Neuronal stem cell (in vitro differentiated cells): ENCODE data around the gene DPEP3.

Experiments used
- DNase-seq: peaks from one replicate; pipeline ENCODE4 v3.0.0-alpha.2; 2013; ENCODE audit warnings: low spot score
- H2AFZ ChIP-seq: one replicate; pipeline ENCODE4 v1.6.1; 2013; ENCODE audit warnings: mild to moderate bottlenecking, low read length, inconsistent platforms
- H2AK5ac ChIP-seq: 2 replicates; pipeline ENCODE4 v1.6.1; 2013; ENCODE audit warnings: low read depth, mild to moderate bottlenecking, inconsistent platforms, low read length, moderate library complexity, mixed read lengths
- H2BK120ac ChIP-seq: 2 replicates; pipeline ENCODE4 v1.6.1; 2013; ENCODE audit warnings: low read depth, mild to moderate bottlenecking, inconsistent platforms, low read length, moderate library complexity, mixed read lengths
- H2BK12ac ChIP-seq: one replicate; pipeline ENCODE4 v1.6.1; 2013; ENCODE audit warnings: low read length, inconsistent platforms
- H2BK15ac ChIP-seq: 2 replicates; pipeline ENCODE4 v1.6.1; 2013; ENCODE audit warnings: mild to moderate bottlenecking, low read length, inconsistent platforms, mixed read lengths
- H2BK5ac ChIP-seq: one replicate; pipeline ENCODE4 v1.6.1; 2013; ENCODE audit warnings: inconsistent platforms, mild to moderate bottlenecking, low read length, moderate library complexity
- H3K14ac ChIP-seq: one replicate; pipeline ENCODE4 v1.6.1; 2013; ENCODE audit warnings: low read length, inconsistent platforms
- H3K18ac ChIP-seq: 2 replicates; pipeline ENCODE4 v1.6.1; 2013; ENCODE audit warnings: low read length, inconsistent platforms
- H3K23ac ChIP-seq: 2 replicates; pipeline ENCODE4 v1.6.1; 2013; ENCODE audit warnings: low read depth, mild to moderate bottlenecking, mixed read lengths, low read length, inconsistent platforms; ENCODE audit not compliant: poor library complexity
- H3K27ac ChIP-seq: replicated peaks from 3 replicates; pipeline ENCODE4 v1.5.1; 2013; ENCODE audit warnings: low read length, inconsistent platforms
- H3K27me3 ChIP-seq, 3 experiments: 2 replicates each; pipeline ENCODE4 v1.6.1; 2013; ENCODE audit warnings: low read length in 3 of 3, mild to moderate bottlenecking in 2 of 3, inconsistent platforms in 1 of 3, low read depth in 1 of 3, mixed read lengths in 1 of 3, moderate library complexity in 1 of 3; ENCODE audit not compliant: control insufficient read depth in 3 of 3, insufficient read depth in 3 of 3
- H3K36me3 ChIP-seq, 2 donors: replicated peaks in 1 of 2; 2 replicates each; pipeline ENCODE4 v1.6.1; 2013; ENCODE audit warnings: low read length in 2 of 2; ENCODE audit not compliant: control insufficient read depth in 2 of 2, insufficient read depth in 2 of 2
- H3K4ac ChIP-seq: 2 replicates; pipeline ENCODE4 v1.6.1; 2013; ENCODE audit warnings: inconsistent platforms, mild to moderate bottlenecking, low read length, moderate library complexity
- H3K4me1 ChIP-seq, 2 donors: 1 replicate in 1 of 2; 2 replicates in 1 of 2; pipeline ENCODE4 v1.6.1; 2013; ENCODE audit warnings: low read length in 2 of 2, low read depth in 1 of 2; ENCODE audit not compliant: control insufficient read depth in 2 of 2, insufficient read depth in 1 of 2
- H3K4me2 ChIP-seq: one replicate; pipeline ENCODE4 v1.6.1; 2013; ENCODE audit warnings: mild to moderate bottlenecking, low read length, inconsistent platforms; ENCODE audit not compliant: insufficient read depth, poor library complexity, severe bottlenecking
- H3K4me3 ChIP-seq, 2 donors: 2 replicates each; pipeline ENCODE4 v1.5.1; 2013; ENCODE audit warnings: low read length in 2 of 2, mild to moderate bottlenecking in 2 of 2, inconsistent platforms in 1 of 2, moderate library complexity in 1 of 2
- H3K79me1 ChIP-seq: one replicate; pipeline ENCODE4 v1.6.1; 2013; ENCODE audit warnings: low read depth, mild to moderate bottlenecking, inconsistent platforms, low read length, moderate library complexity
- H3K9ac ChIP-seq: one replicate; pipeline ENCODE4 v1.6.1; 2013; ENCODE audit warnings: mild to moderate bottlenecking, low read depth, low read length, inconsistent platforms; ENCODE audit not compliant: poor library complexity
- H3K9me3 ChIP-seq, 2 donors: replicated peaks in 1 of 2; 2 replicates each; pipeline versions ENCODE3 to v1.6.1; 2013; ENCODE audit warnings: low read length in 2 of 2, mild to moderate bottlenecking in 2 of 2, inconsistent platforms in 1 of 2, low read depth in 1 of 2, mixed read lengths in 1 of 2, moderate library complexity in 1 of 2; ENCODE audit not compliant: control insufficient read depth in 2 of 2, insufficient read depth in 1 of 2
- H4K8ac ChIP-seq: one replicate; pipeline ENCODE4 v1.6.1; 2013; ENCODE audit warnings: low read depth, mild to moderate bottlenecking, inconsistent platforms, low read length, moderate library complexity
- H4K91ac ChIP-seq: one replicate; pipeline ENCODE4 v1.6.1; 2013; ENCODE audit warnings: low read length, low read depth, mild to moderate bottlenecking, inconsistent platforms; ENCODE audit not compliant: poor library complexity
- WGBS, 2 donors: extraction: QIAGEN DNeasy Blood & Tissue Kit; methylation state at CpG; one replicate each; pipeline ENCODE4 v1.1.7; 2013; ENCODE audit warnings: missing lambda C conversion rate in 2 of 2, mixed read lengths in 1 of 2; ENCODE audit not compliant: insufficient read length in 2 of 2, insufficient replicate concordance in 1 of 2; ENCODE audit errors: extremely low coverage in 2 of 2; 5-methylcytosine and 5-hydroxymethylcytosine counted together

DPEP3 gene

DNA sequence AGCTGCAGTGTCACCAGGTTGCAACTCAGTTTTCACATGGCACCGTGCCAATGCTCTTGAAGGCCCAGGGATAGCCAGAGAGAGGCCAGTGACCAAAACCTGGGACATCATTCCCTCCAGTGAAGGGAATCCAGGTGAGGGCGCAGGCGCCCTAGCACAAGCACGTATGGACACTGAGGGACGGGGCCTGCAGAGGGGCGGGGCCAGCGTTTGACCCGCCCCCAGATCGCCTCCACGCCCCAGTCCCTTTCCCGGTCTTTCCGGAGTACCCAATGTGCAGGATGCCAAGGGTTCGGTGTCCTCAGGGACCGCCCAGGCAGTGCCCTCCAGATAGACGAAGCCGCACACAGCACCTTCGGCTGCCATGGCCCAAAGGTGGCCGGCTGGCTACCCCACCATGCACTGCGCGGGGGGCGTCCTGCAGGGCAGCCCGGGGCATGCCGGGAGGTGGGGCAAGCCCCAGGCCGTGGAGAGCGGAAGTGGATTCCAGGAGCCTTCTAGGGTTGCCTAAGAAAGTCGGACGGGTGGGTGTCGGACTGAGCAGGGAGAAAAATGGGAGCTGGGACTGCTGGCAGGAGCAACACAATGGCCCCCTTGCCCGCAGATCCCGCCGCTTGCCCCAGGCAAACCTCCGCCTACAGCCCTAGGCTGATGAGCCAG lies 16.5 kb downstream of the DPEP3 start:
- Histone ChIP-seq H3K4me1 (peaks cover 20 to 24% of the 10 kb centered on the region in 2 donors), H3K9ac (peak overlapping the region; percentile 22), H3K27ac (no peak overlapping the region), H2AFZ (no peak overlapping the region), H2AK5ac (no peak overlapping the region), H2BK120ac (no peak overlapping the region), H2BK12ac (no peak overlapping the region), H2BK5ac (no peak overlapping the region), H4K91ac (peak overlapping the region; percentile 6), H3K4me3 (no peak overlapping the region), H3K4me2 (no peak overlapping the region), H2BK15ac (no peak overlapping the region), H3K23ac (peak overlapping the region; percentile 81), H3K36me3 (peaks cover 43 to 49% of the 10 kb centered on the region in 2 donors), H3K79me1 (peaks cover 22% of the 10 kb centered on the region), H3K14ac (no peak overlapping the region), H4K8ac (no peak overlapping the region), H3K4ac (no peak overlapping the region), H3K27me3 (peaks cover 0 to 2% (median 0%) of the 10 kb centered on the region in 3 experiments), H3K18ac (peak overlapping the region; percentile 8), H3K9me3 (no peaks in the 10 kb centered on the region)
- DNase-seq, result no peak
- WGBS, 2 donors, result no CpG with 5 or more reads among the region's 32 CpGs

- H3K9me3 ChIP-seq, result no peaks in the 10 kb centered on the region
- peaks cover 49 to 54% of the 10 kb centered on the region in 2 donors for H3K36me3 ChIP-seq
- H3K27me3 ChIP-seq, result peaks cover 0 to 2% (median 0%) of the 10 kb centered on the region in 3 experiments
- H3K27ac ChIP-seq, result no peak overlapping the region
- H4K91ac ChIP-seq, result no peak overlapping the region
- H2AFZ ChIP-seq, result no peak overlapping the region
- H3K14ac ChIP-seq, result no peak overlapping the region
- H2AK5ac ChIP-seq, result no peak overlapping the region
- no peak overlapping the region for H2BK5ac ChIP-seq
- no peak overlapping the region for H3K4me3 ChIP-seq
- no peak overlapping the region for H4K8ac ChIP-seq
- no peak overlapping the region for H2BK12ac ChIP-seq
- H3K23ac ChIP-seq, result no peak overlapping the region
- no peak overlapping the region for H2BK15ac ChIP-seq
- no peak overlapping the region for H2BK120ac ChIP-seq
- DNase-seq, result no peak
- no CpG with 5 or more reads among the region's 2 CpGs for WGBS, 2 donors
- no peak overlapping the region for H3K18ac ChIP-seq
- no peak overlapping the region for H3K4ac ChIP-seq
- peaks cover 22% of the 10 kb centered on the region for H3K79me1 ChIP-seq
- H3K9ac ChIP-seq, result no peak overlapping the region
- H3K4me1 ChIP-seq, result peaks cover 20 to 23% of the 10 kb centered on the region in 2 donors
- no peak overlapping the region for H3K4me2 ChIP-seq
These were observed 17.0 kb downstream of the DPEP3 start for GRCh38 chr16:67963292-67963661.

DNA sequence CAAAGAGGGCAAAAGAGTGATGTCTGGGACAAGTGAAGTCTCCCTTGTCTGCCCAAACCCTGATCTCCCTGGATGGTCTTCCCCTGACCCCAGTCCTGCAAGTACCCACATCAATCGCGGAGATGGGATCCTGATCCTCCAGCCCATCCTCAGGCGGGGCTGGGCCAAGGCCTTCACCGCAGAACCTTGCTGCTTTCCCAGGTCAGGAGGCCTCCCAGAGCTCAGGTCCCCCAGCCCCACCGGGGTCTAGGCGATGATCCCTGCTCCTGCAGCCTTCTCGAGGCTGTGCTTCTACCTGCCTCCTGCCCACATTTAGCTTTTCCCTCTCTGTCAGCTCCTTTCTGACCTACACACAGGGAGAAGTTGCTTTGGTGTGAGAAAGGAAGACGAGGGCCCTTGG lies 18.2 kb downstream of the DPEP3 start:
- Histone ChIP-seq H3K14ac (no peak overlapping the region), H3K23ac (no peak overlapping the region), H2BK12ac (no peak overlapping the region), H3K18ac (no peak overlapping the region), H3K4me1 (peaks cover 13 to 20% of the 10 kb centered on the region in 2 donors), H3K27ac (no peak overlapping the region), H3K4me3 (no peak overlapping the region), H2AK5ac (no peak overlapping the region), H2BK15ac (no peak overlapping the region), H3K9me3 (no peaks in the 10 kb centered on the region), H3K79me1 (peaks cover 24% of the 10 kb centered on the region), H2BK120ac (no peak overlapping the region), H3K4ac (no peak overlapping the region), H3K36me3 (peaks cover 56 to 64% of the 10 kb centered on the region in 2 donors), H3K27me3 (peaks cover 0 to 2% (median 0%) of the 10 kb centered on the region in 3 experiments), H3K4me2 (no peak overlapping the region), H2BK5ac (no peak overlapping the region), H4K8ac (no peak overlapping the region), H4K91ac (no peak overlapping the region), H2AFZ (no peak overlapping the region), H3K9ac (no peak overlapping the region)
- WGBS, 2 donors, result no CpG with 5 or more reads among the region's 8 CpGs
- no peak for DNase-seq

DNA sequence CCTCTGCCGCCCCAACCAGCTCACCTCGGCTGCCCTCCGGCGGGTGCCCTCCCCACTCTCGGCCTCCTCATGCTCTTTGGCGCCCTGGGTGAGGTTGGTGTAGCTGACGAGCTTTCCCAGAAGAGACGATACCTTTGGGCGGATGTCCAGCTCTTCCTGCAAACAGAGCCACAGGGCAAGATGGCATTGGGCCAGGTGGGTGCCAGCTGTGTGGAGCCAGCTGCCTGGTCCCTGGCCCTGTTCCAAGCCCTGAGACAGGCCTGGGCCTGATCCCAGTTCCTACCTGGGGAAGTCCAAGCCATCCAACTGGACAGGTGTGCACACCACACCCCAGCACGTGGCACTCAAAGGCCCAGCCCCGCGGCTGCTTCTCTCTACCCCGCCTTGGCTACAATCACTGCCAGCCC lies 18.7 kb downstream of the DPEP3 start:
- Histone ChIP-seq H3K9ac (no peak overlapping the region), H2AK5ac (no peak overlapping the region), H3K79me1 (peaks cover 21% of the 10 kb centered on the region), H3K4me3 (no peak overlapping the region), H3K4ac (no peak overlapping the region), H4K8ac (no peak overlapping the region), H3K4me2 (no peak overlapping the region), H4K91ac (no peak overlapping the region), H3K23ac (no peak overlapping the region), H2BK15ac (no peak overlapping the region), H3K36me3 (peaks cover 56 to 64% of the 10 kb centered on the region in 2 donors), H2BK5ac (no peak overlapping the region), H3K14ac (no peak overlapping the region), H2BK120ac (no peak overlapping the region), H2BK12ac (no peak overlapping the region), H3K27me3 (peaks cover 0 to 2% (median 0%) of the 10 kb centered on the region in 3 experiments), H2AFZ (no peak overlapping the region), H3K18ac (no peak overlapping the region), H3K27ac (no peak overlapping the region), H3K4me1 (peaks cover 8 to 14% of the 10 kb centered on the region in 2 donors), H3K9me3 (no peaks in the 10 kb centered on the region)
- DNase-seq, result no peak
- no CpG with 5 or more reads among the region's 13 CpGs for WGBS, 2 donors
